ENCODE data around the gene LGI4. TPM values are rescaled to one million over a fixed set of nuclear protein-coding genes. Genes with fewer than 3 reads are reported as not detected.
A peak's percentile ranks its signal among the peaks of the same experiment; 100 is the strongest.
"Not testable (repeated sequence)": the region's sequence is repeated elsewhere in the genome, so short reads cannot be mapped to it uniquely, and the experiment has no call there.

LGI4 gene
- total RNA-seq, 2 experiments from 2014 or later = 0.66 to 0.67 TPM

- H3K36me3 Mint-ChIP-seq (ENCODE audit: low read depth); H3K9me3 Mint-ChIP-seq (ENCODE audit: low read depth); POLR2A ChIA-PET; H3K4me3 Mint-ChIP-seq; H3K27ac Mint-ChIP-seq; H3K27me3 Mint-ChIP-seq; H3K4me1 Mint-ChIP-seq; intact Hi-C loops (cut with DNase I, micrococcal nuclease); ATAC-seq; DNase-seq; CTCF ChIA-PET: not testable (repeated sequence)
These were observed 5.1 kb downstream of the LGI4 start for GRCh38 chr19:35129724-35130274.

GRCh38 chr19:35128398-35129057 lies 6.3 kb downstream of the LGI4 start:
- CTCF ChIA-PET = interaction anchor here (1.1 to 1.3 kb wide), 2 partner anchors 8 to 12 kb away, joined by 3 to 5 read pairs; no protein-coding TSS in a partner anchor
- H3K36me3 Mint-ChIP-seq (ENCODE audit: low read depth) = no peaks in the 10 kb centered on the region
- peaks cover 7% of the 10 kb centered on the region for H3K9me3 Mint-ChIP-seq (ENCODE audit: low read depth)
- H3K4me3 Mint-ChIP-seq = no peak overlapping the region
- H3K27me3 Mint-ChIP-seq = no peaks in the 10 kb centered on the region
- no peak for DNase-seq
- intact Hi-C loops (cut with DNase I, micrococcal nuclease) = no loop called here
- H3K4me1 Mint-ChIP-seq = peaks cover 13% of the 10 kb centered on the region
- no peak for ATAC-seq
- POLR2A ChIA-PET = no interaction called here
- no peak overlapping the region for H3K27ac Mint-ChIP-seq

- Mint-ChIP-seq H3K27me3 (no peaks in the 10 kb centered on the region), H3K27ac (no peak overlapping the region), H3K4me1 (peaks cover 13% of the 10 kb centered on the region), H3K4me3 (no peak overlapping the region), H3K36me3 (ENCODE audit: low read depth) (no peaks in the 10 kb centered on the region), H3K9me3 (ENCODE audit: low read depth) (peaks cover 4% of the 10 kb centered on the region)
- ATAC-seq = no peak
- intact Hi-C loops (cut with DNase I, micrococcal nuclease) = no loop called here
- ChIA-PET POLR2A (no interaction called here), CTCF (interaction anchor here (0.5 to 1.3 kb wide), 5 partner anchors 8 to 497 kb away, joined by 3 to 5 read pairs (median 3); no protein-coding TSS in a partner anchor)
- no peak for DNase-seq
These were observed 7.0 kb downstream of the LGI4 start for GRCh38 chr19:35127871-35128270.

- no peak for ATAC-seq
- H3K4me1 Mint-ChIP-seq = peaks cover 13% of the 10 kb centered on the region
- no peaks in the 10 kb centered on the region for H3K36me3 Mint-ChIP-seq (ENCODE audit: low read depth)
- ChIA-PET CTCF (interaction anchor here (0.6 kb wide), 1 partner anchor 59 kb away, joined by 6 read pairs; no protein-coding TSS in a partner anchor), POLR2A (no interaction called here)
- no peak for DNase-seq
- H3K4me3 Mint-ChIP-seq = no peak overlapping the region
- H3K27me3 Mint-ChIP-seq = no peaks in the 10 kb centered on the region
- H3K9me3 Mint-ChIP-seq (ENCODE audit: low read depth) = no peaks in the 10 kb centered on the region
- H3K27ac Mint-ChIP-seq = no peak overlapping the region
- intact Hi-C loops (cut with DNase I, micrococcal nuclease) = no loop called here
These were observed 8.3 kb downstream of the LGI4 start for GRCh38 chr19:35126624-35126959.

GRCh38 chr19:35125749-35126623 lies 8.9 kb downstream of the LGI4 start:
- ChIA-PET POLR2A (no interaction called here), CTCF (interaction anchor here (0.6 kb wide), 1 partner anchor 59 kb away, joined by 6 read pairs; no protein-coding TSS in a partner anchor)
- peaks cover 13% of the 10 kb centered on the region for H3K4me1 Mint-ChIP-seq
- no peaks in the 10 kb centered on the region for H3K27me3 Mint-ChIP-seq
- intact Hi-C loops (cut with DNase I, micrococcal nuclease) = no loop called here
- ATAC-seq (no peak), DNase-seq (no peak)
- no peaks in the 10 kb centered on the region for H3K36me3 Mint-ChIP-seq (ENCODE audit: low read depth)
- H3K9me3 Mint-ChIP-seq (ENCODE audit: low read depth) = no peaks in the 10 kb centered on the region
- no peak overlapping the region for H3K27ac Mint-ChIP-seq
- H3K4me3 Mint-ChIP-seq = no peak overlapping the region

GRCh38 chr19:35125270-35125717 lies 9.6 kb downstream of the LGI4 start:
- ATAC-seq (no peak), DNase-seq (no peak)
- Mint-ChIP-seq H3K36me3 (ENCODE audit: low read depth) (no peaks in the 10 kb centered on the region), H3K9me3 (ENCODE audit: low read depth) (no peaks in the 10 kb centered on the region), H3K4me1 (peaks cover 13% of the 10 kb centered on the region), H3K27me3 (no peaks in the 10 kb centered on the region), H3K27ac (no peak overlapping the region), H3K4me3 (no peak overlapping the region)
- intact Hi-C loops (cut with DNase I, micrococcal nuclease) = no loop called here
- ChIA-PET POLR2A (no interaction called here), CTCF (interaction anchor here (0.6 to 1.6 kb wide), 7 partner anchors 11 to 539 kb away, joined by 3 to 12 read pairs (median 3); no protein-coding TSS in a partner anchor)

- no peaks in the 10 kb centered on the region for H3K9me3 Mint-ChIP-seq (ENCODE audit: low read depth)
These were observed 10.5 kb downstream of the LGI4 start for GRCh38 chr19:35124098-35125060.

GRCh38 chr19:35123573-35123972 lies 11.3 kb downstream of the LGI4 start:
- Mint-ChIP-seq H3K27ac (no peak overlapping the region), H3K9me3 (ENCODE audit: low read depth) (no peaks in the 10 kb centered on the region), H3K27me3 (no peaks in the 10 kb centered on the region), H3K4me1 (peaks cover 13% of the 10 kb centered on the region), H3K4me3 (peak overlapping the region; percentile 72), H3K36me3 (ENCODE audit: low read depth) (no peaks in the 10 kb centered on the region)
- POLR2A ChIA-PET = no interaction called here
- ATAC-seq (no peak), DNase-seq (no peak)
- intact Hi-C loops (cut with DNase I, micrococcal nuclease) = no loop called here
- CTCF ChIA-PET = interaction anchor here (0.5 to 1.2 kb wide), 4 partner anchors 11 to 233 kb away, joined by 3 to 8 read pairs (median 4); partner anchors contain the start of gene LGI4

More at GRCh38 chr19:35124098-35125060, 10.5 kb downstream of the LGI4 start:
- CTCF ChIA-PET = interaction anchor here (0.6 to 1.6 kb wide), 13 partner anchors 10 to 540 kb away, joined by 3 to 12 read pairs (median 3); partner anchors contain the start of gene LGI4
- Mint-ChIP-seq H3K36me3 (ENCODE audit: low read depth) (no peaks in the 10 kb centered on the region), H3K27ac (peak overlapping the region; percentile 20), H3K4me3 (peak overlapping the region; percentile 72), H3K4me1 (peaks cover 13% of the 10 kb centered on the region), H3K27me3 (no peaks in the 10 kb centered on the region)
- intact Hi-C loops (cut with DNase I, micrococcal nuclease) = loop anchor here in 1 of 2 experiments (1.0 kb wide), 1 partner anchor 17 kb away; no protein-coding TSS in a partner anchor
- ATAC-seq (peak; percentile 99), DNase-seq (peak; percentile 93)
- POLR2A ChIA-PET = interaction anchor here (0.6 kb wide), 1 partner anchor 24 kb away, joined by 3 read pairs; no protein-coding TSS in a partner anchor

GRCh38 chr19:35122687-35123551 lies 11.9 kb downstream of the LGI4 start:
- no peak for ATAC-seq
- Mint-ChIP-seq H3K4me3 (no peak overlapping the region), H3K27ac (no peak overlapping the region), H3K9me3 (ENCODE audit: low read depth) (no peaks in the 10 kb centered on the region), H3K36me3 (ENCODE audit: low read depth) (no peaks in the 10 kb centered on the region), H3K27me3 (no peaks in the 10 kb centered on the region), H3K4me1 (peaks cover 13% of the 10 kb centered on the region)
- DNase-seq = no peak
- intact Hi-C loops (cut with DNase I, micrococcal nuclease) = no loop called here
- ChIA-PET POLR2A (no interaction called here), CTCF (interaction anchor here (0.5 kb wide), 1 partner anchor 36 kb away, joined by 3 read pairs; no protein-coding TSS in a partner anchor)

GRCh38 chr19:35120898-35121297 lies 14.0 kb downstream of the LGI4 start:
- ChIA-PET POLR2A (no interaction called here), CTCF (no interaction called here)
- intact Hi-C loops (cut with DNase I, micrococcal nuclease) = no loop called here
- Mint-ChIP-seq H3K27ac (no peak overlapping the region), H3K4me1 (peaks cover 13% of the 10 kb centered on the region), H3K36me3 (ENCODE audit: low read depth) (no peaks in the 10 kb centered on the region), H3K4me3 (no peak overlapping the region), H3K27me3 (no peaks in the 10 kb centered on the region), H3K9me3 (ENCODE audit: low read depth) (no peaks in the 10 kb centered on the region)
- no peak for DNase-seq
- no peak for ATAC-seq

All from activated CD4-positive, alpha-beta T cell treated with anti-CD3 and anti-CD28 coated beads for 36 hours (primary cell).